ENCODE measurements around the gene HM13. TPM values are rescaled to one million over a fixed set of nuclear protein-coding genes. Genes with fewer than 3 reads are reported as not detected.

HM13 gene
- total and polyA plus RNA-seq, 9 of the 15 experiments (the other 6 are each of a cell fraction or from before 2014, with no cell fraction given) = 7.7 to 136 (median 74.5) TPM

- TF ChIP-seq KDM4B (IDR thresholded peaks at IDR 0.05; ENCODE audit: borderline replicate concordance in 2 of 2, low read depth in 1 of 2) = peak in 1 of 2 experiments; percentile 27; a peak in 2 of 4 replicates
- TF ChIP-seq, protein P1, sequence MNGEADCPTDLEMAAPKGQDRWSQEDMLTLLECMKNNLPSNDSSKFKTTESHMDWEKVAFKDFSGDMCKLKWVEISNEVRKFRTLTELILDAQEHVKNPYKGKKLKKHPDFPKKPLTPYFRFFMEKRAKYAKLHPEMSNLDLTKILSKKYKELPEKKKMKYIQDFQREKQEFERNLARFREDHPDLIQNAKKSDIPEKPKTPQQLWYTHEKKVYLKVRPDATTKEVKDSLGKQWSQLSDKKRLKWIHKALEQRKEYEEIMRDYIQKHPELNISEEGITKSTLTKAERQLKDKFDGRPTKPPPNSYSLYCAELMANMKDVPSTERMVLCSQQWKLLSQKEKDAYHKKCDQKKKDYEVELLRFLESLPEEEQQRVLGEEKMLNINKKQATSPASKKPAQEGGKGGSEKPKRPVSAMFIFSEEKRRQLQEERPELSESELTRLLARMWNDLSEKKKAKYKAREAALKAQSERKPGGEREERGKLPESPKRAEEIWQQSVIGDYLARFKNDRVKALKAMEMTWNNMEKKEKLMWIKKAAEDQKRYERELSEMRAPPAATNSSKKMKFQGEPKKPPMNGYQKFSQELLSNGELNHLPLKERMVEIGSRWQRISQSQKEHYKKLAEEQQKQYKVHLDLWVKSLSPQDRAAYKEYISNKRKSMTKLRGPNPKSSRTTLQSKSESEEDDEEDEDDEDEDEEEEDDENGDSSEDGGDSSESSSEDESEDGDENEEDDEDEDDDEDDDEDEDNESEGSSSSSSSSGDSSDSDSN (IDR thresholded peaks at IDR 0.05; ENCODE audit: borderline replicate concordance in 1 of 2, low read depth in 2 of 2, low read length in 2 of 2) = no peak
- peak; percentile 81 for TF ChIP-seq HBP1 (CRISPR knock-in tag; IDR thresholded peaks at IDR 0.05)
- TF ChIP-seq FOXJ3 (CRISPR knock-in tag; IDR thresholded peaks at IDR 0.05) = no peak
- no peak for TF ChIP-seq MIER1 (IDR thresholded peaks at IDR 0.05; ENCODE audit: low read depth)
- no peak for TF ChIP-seq RFX7 (CRISPR knock-in tag; IDR thresholded peaks at IDR 0.05)
- 0 out of 2 replicates have a peak, but pooled peaks have one; percentile 28 for TF ChIP-seq DNMT1 (IDR thresholded peaks at IDR 0.05)
- peak; percentile 50 to 82 for TF ChIP-seq RCOR1 (IDR thresholded peaks at IDR 0.05; ENCODE audit: borderline replicate concordance in 1 of 2, low read depth in 2 of 2, low read length in 2 of 2)
- TF ChIP-seq CC2D1A (IDR thresholded peaks at IDR 0.05) = no peak
- 0 out of 2 replicates have a peak, but pooled peaks have one; percentile 70 for TF ChIP-seq HIVEP1 (CRISPR knock-in tag; IDR thresholded peaks at IDR 0.05)
- no peak for TF ChIP-seq MITF (IDR thresholded peaks at IDR 0.05)
- TF ChIP-seq ZC3H4 (CRISPR knock-in tag; IDR thresholded peaks at IDR 0.05; ENCODE audit: borderline replicate concordance) = no peak
- TF ChIP-seq SMARCB1 (IDR thresholded peaks at IDR 0.05; ENCODE audit: insufficient read length, low read depth) = no peak
- TF ChIP-seq RREB1 (CRISPR knock-in tag; IDR thresholded peaks at IDR 0.05) = 0 out of 2 replicates have a peak, but pooled peaks have one; percentile 8
- peak; percentile 86 for TF ChIP-seq DMBX1 (CRISPR knock-in tag; IDR thresholded peaks at IDR 0.05; ENCODE audit: borderline replicate concordance)
- peak; percentile 72 for TF ChIP-seq NCOR1 (IDR thresholded peaks at IDR 0.05)
Measured at GRCh38 chr20:31572701-31573554, 58.7 kb downstream of the HM13 start (continued).
